Tibial artery (tissue), 4 donors: ENCODE measurements around the gene THRB.

Source experiments
- DNase-seq, 2 donors: peaks; one replicate each; pipeline ENCODE4 v3.0.0-alpha.2; 2019
- H3K27ac ChIP-seq, 2 donors: fragments of 200-600 bp; sonication (generic) in 1 of 2; 1 replicate in 1 of 2; 2 replicates in 1 of 2; pipeline ENCODE4 v1.5.1; 2018 to 2019; ENCODE audit warnings: mild to moderate bottlenecking in 1 of 2
- H3K27me3 ChIP-seq, 2 donors: fragments of 200-600 bp; sonication (generic) in 1 of 2; one replicate each; pipeline versions ENCODE4 v1.5.1 to v1.6.0; 2016 to 2019
- H3K36me3 ChIP-seq, 3 donors: fragments of 200-600 bp; sonication (generic) in 2 of 3; one replicate each; pipeline ENCODE4 v1.5.1; 2016 to 2019; ENCODE audit warnings: mild to moderate bottlenecking in 2 of 3
- H3K4me1 ChIP-seq, 4 donors: fragments of 200-600 bp; sonication (generic) in 2 of 4; 1 replicate in 3 of 4; 2 replicates in 1 of 4; pipeline ENCODE4 v1.5.1; 2016 to 2019
- H3K4me3 ChIP-seq, 2 donors: fragments of 200-600 bp; sonication (generic) in 1 of 2; 1 replicate in 1 of 2; 2 replicates in 1 of 2; pipeline ENCODE4 v1.5.1; 2018 to 2019; ENCODE audit warnings: mild to moderate bottlenecking in 2 of 2
- H3K9me3 ChIP-seq, 3 donors: fragments of 200-600 bp; sonication (generic) in 1 of 3; one replicate each; pipeline ENCODE4 v1.5.1; 2016 to 2019
- CTCF ChIP-seq, 2 experiments: fragments of 200-600 bp in 1 of 2; fragments of 450-650 bp in 1 of 2; IDR thresholded peaks; one replicate each; pipeline ENCODE4 v1.5.1; 2017 to 2019; ENCODE audit warnings: antibody characterized with exemption in 2 of 2, mild to moderate bottlenecking in 1 of 2, moderate library complexity in 1 of 2
- intact Hi-C: fragments of 100-400 bp; cut with DNase I; formaldehyde crosslinking; loops from one replicate; pipeline ENCODE4 v1.15.0; 2023; ENCODE audit warnings: low total_unique reads

The THRB gene

GRCh38 chr3:24164967-24165602 is 329.6 kb downstream of the THRB start:
- Histone ChIP-seq H3K4me3 (no peak overlapping the region), H3K4me1 (peaks cover 0 to 61% (median 22%) of the 10 kb centered on the region in 4 donors), H3K36me3 (no peaks in the 10 kb centered on the region), H3K27me3 (no peaks in the 10 kb centered on the region), H3K9me3 (no peaks in the 10 kb centered on the region), H3K27ac (no peak overlapping the region)
- intact Hi-C loops = no loop called here
- TF ChIP-seq CTCF (IDR thresholded peaks at IDR 0.05) = no peak
- no peak for DNase-seq

GRCh38 chr3:24162929-24163328 is 331.7 kb downstream of the THRB start:
- Histone ChIP-seq H3K4me1 (peaks cover 0 to 64% (median 22%) of the 10 kb centered on the region in 4 donors), H3K4me3 (no peak overlapping the region), H3K27ac (no peak overlapping the region), H3K27me3 (no peaks in the 10 kb centered on the region), H3K36me3 (no peaks in the 10 kb centered on the region), H3K9me3 (no peaks in the 10 kb centered on the region)
- intact Hi-C loops = no loop called here
- no peak for TF ChIP-seq CTCF (IDR thresholded peaks at IDR 0.05)
- DNase-seq = no peak

GRCh38 chr3:24161841-24162240 is 332.8 kb downstream of the THRB start:
- peak overlapping the region; percentile 8 to 12 for H3K4me3 ChIP-seq
- no peak for TF ChIP-seq CTCF (IDR thresholded peaks at IDR 0.05)
- H3K27me3 ChIP-seq = no peaks in the 10 kb centered on the region
- DNase-seq = no peak
- H3K4me1 ChIP-seq = peaks cover 0 to 59% (median 19%) of the 10 kb centered on the region in 4 donors
- H3K9me3 ChIP-seq = no peaks in the 10 kb centered on the region
- peak overlapping the region in 1 of 2 donors; percentile 38 for H3K27ac ChIP-seq
- intact Hi-C loops = no loop called here
- no peaks in the 10 kb centered on the region for H3K36me3 ChIP-seq

- H3K4me1 ChIP-seq = peaks cover 0 to 46% (median 13%) of the 10 kb centered on the region in 4 donors
- no peak overlapping the region for H3K4me3 ChIP-seq
- no peaks in the 10 kb centered on the region for H3K36me3 ChIP-seq
- H3K27me3 ChIP-seq = no peaks in the 10 kb centered on the region
- intact Hi-C loops = no loop called here
- no peak for TF ChIP-seq CTCF (IDR thresholded peaks at IDR 0.05)
- no peak for DNase-seq
- H3K27ac ChIP-seq = no peak overlapping the region
- H3K9me3 ChIP-seq = no peaks in the 10 kb centered on the region
Measured at GRCh38 chr3:24160424-24161095, 334.1 kb downstream of the THRB start.

- intact Hi-C loops = loop anchor here (10.0 kb wide), 1 partner anchor 66 kb away; no protein-coding TSS in a partner anchor
- DNase-seq = no peak
- peaks cover 0 to 47% (median 14%) of the 10 kb centered on the region in 4 donors for H3K4me1 ChIP-seq
Measured at GRCh38 chr3:24158761-24159454, 335.7 kb downstream of the THRB start.

More at GRCh38 chr3:24158761-24159454, 335.7 kb downstream of the THRB start:
- H3K4me3 ChIP-seq = no peak overlapping the region
- no peaks in the 10 kb centered on the region for H3K27me3 ChIP-seq
- TF ChIP-seq CTCF (IDR thresholded peaks at IDR 0.05) = no peak
- H3K9me3 ChIP-seq = no peaks in the 10 kb centered on the region
- H3K36me3 ChIP-seq = no peaks in the 10 kb centered on the region
- H3K27ac ChIP-seq = no peak overlapping the region
